Stimulated activated CD4-positive, alpha-beta T cell treated with anti-CD3 and anti-CD28 coated beads, TNF-alpha, amount 100 ng/mL, for 1 hour (primary cell): Measurements from ENCODE around the gene PPP1R7.

ENCODE experiments used
- DNase-seq, 3 donors: peaks; one replicate each; pipeline ENCODE4 v3.0.0-alpha.2; 2020; ENCODE audit warnings: low read depth in 3 of 3, low spot score in 1 of 3

PPP1R7 gene

GRCh38 chr2:241161646-241162281 is 11.5 kb downstream of the PPP1R7 start:
- no peak for DNase-seq

- no peak for DNase-seq
These were observed 13.4 kb downstream of the PPP1R7 start for GRCh38 chr2:241163601-241164118.

GRCh38 chr2:241168366-241168765 is 18.1 kb downstream of the PPP1R7 start:
- no peak for DNase-seq

GRCh38 chr2:241173557-241173956 is 23.3 kb downstream of the PPP1R7 start:
- DNase-seq, result no peak

- no peak for DNase-seq
These were observed 27.5 kb downstream of the PPP1R7 start for GRCh38 chr2:241177526-241178334.

GRCh38 chr2:241178961-241179360 is 28.7 kb downstream of the PPP1R7 start:
- no peak for DNase-seq

- no peak for DNase-seq
These were observed 29.6 kb downstream of the PPP1R7 start for GRCh38 chr2:241179899-241180298.

GRCh38 chr2:241180495-241180894 is 30.2 kb downstream of the PPP1R7 start:
- DNase-seq, result no peak

GRCh38 chr2:241182126-241182525 is 31.9 kb downstream of the PPP1R7 start:
- DNase-seq, result no peak

GRCh38 chr2:241182531-241183133 is 32.4 kb downstream of the PPP1R7 start:
- no peak for DNase-seq

- no peak for DNase-seq
These were observed 33.0 kb downstream of the PPP1R7 start for GRCh38 chr2:241183221-241183620.

GRCh38 chr2:241184901-241185300 is 34.6 kb downstream of the PPP1R7 start:
- DNase-seq, result no peak

- no peak for DNase-seq
These were observed 35.7 kb downstream of the PPP1R7 start for GRCh38 chr2:241185961-241186360.

GRCh38 chr2:241187101-241187917 is 37.0 kb downstream of the PPP1R7 start:
- DNase-seq, result no peak

- DNase-seq, result no peak
These were observed 37.6 kb downstream of the PPP1R7 start for GRCh38 chr2:241187918-241188234.

GRCh38 chr2:241188361-241189092 is 38.3 kb downstream of the PPP1R7 start, which contains the start of gene ANO7:
ANO7 (plus strand) TSS chr2:241188677; CDS start chr2:241190064, 1,387 bp downstream.
- DNase-seq, result no peak

- no peak for DNase-seq
These were observed 39.0 kb downstream of the PPP1R7 start for GRCh38 chr2:241189093-241189855.

GRCh38 chr2:241189856-241190201 is 39.6 kb downstream of the PPP1R7 start:
- no peak for DNase-seq

GRCh38 chr2:241190291-241190981 is 40.2 kb downstream of the PPP1R7 start:
- DNase-seq, result no peak
